ENCODE measurements around the gene ADAMTS14.

The ADAMTS14 gene

GRCh38 chr10:70676511-70676910, 4.2 kb downstream of the ADAMTS14 start:
- no peak for DNase-seq (ENCODE audit: low spot score)

- no peak for DNase-seq (ENCODE audit: low spot score)
These were observed 4.7 kb downstream of the ADAMTS14 start for GRCh38 chr10:70677016-70677415.

GRCh38 chr10:70677620-70678249, 5.4 kb downstream of the ADAMTS14 start:
- no peak for DNase-seq (ENCODE audit: low spot score)

GRCh38 chr10:70678250-70678635, 5.9 kb downstream of the ADAMTS14 start:
- DNase-seq (ENCODE audit: low spot score): no peak

GRCh38 chr10:70678757-70679489, 6.6 kb downstream of the ADAMTS14 start:
- DNase-seq (ENCODE audit: low spot score): no peak

GRCh38 chr10:70679498-70679897, 7.2 kb downstream of the ADAMTS14 start:
- no peak for DNase-seq (ENCODE audit: low spot score)

- DNase-seq (ENCODE audit: low spot score): no peak
These were observed 8.8 kb downstream of the ADAMTS14 start for GRCh38 chr10:70680899-70681730.

GRCh38 chr10:70681731-70682005, 9.4 kb downstream of the ADAMTS14 start:
- DNase-seq (ENCODE audit: low spot score): no peak

- DNase-seq (ENCODE audit: low spot score): no peak
These were observed 10.8 kb downstream of the ADAMTS14 start for GRCh38 chr10:70682920-70683600.

GRCh38 chr10:70683601-70683934, 11.3 kb downstream of the ADAMTS14 start:
- DNase-seq (ENCODE audit: low spot score): no peak

GRCh38 chr10:70683940-70684339, 11.6 kb downstream of the ADAMTS14 start:
- no peak for DNase-seq (ENCODE audit: low spot score)

GRCh38 chr10:70684374-70684773, 12.1 kb downstream of the ADAMTS14 start:
- no peak for DNase-seq (ENCODE audit: low spot score)

GRCh38 chr10:70684839-70685454, 12.6 kb downstream of the ADAMTS14 start:
- DNase-seq (ENCODE audit: low spot score): no peak

- no peak for DNase-seq (ENCODE audit: low spot score)
These were observed 13.2 kb downstream of the ADAMTS14 start for GRCh38 chr10:70685455-70685911.

- no peak for DNase-seq (ENCODE audit: low spot score)
These were observed 16.5 kb downstream of the ADAMTS14 start for GRCh38 chr10:70688828-70689227.

- no peak for DNase-seq (ENCODE audit: low spot score)
These were observed 17.4 kb downstream of the ADAMTS14 start for GRCh38 chr10:70689661-70690060.

GRCh38 chr10:70690589-70690988, 18.3 kb downstream of the ADAMTS14 start:
- no peak for DNase-seq (ENCODE audit: low spot score)

GRCh38 chr10:70691611-70692010, 19.3 kb downstream of the ADAMTS14 start:
- DNase-seq (ENCODE audit: low spot score): no peak

- DNase-seq (ENCODE audit: low spot score): no peak
These were observed 19.8 kb downstream of the ADAMTS14 start for GRCh38 chr10:70692043-70692603.

- DNase-seq (ENCODE audit: low spot score): no peak
These were observed 21.5 kb downstream of the ADAMTS14 start for GRCh38 chr10:70693619-70694335.

Data from D341Med (cell line).